Cardiac fibroblast (primary cell): ENCODE measurements around the gene ATG4C.
A peak's percentile ranks its signal among the peaks of the same experiment; 100 is the strongest.

ENCODE experiments used
- DNase-seq, 2 donors: peaks; one replicate each; pipeline versions ENCODE4 v3.0.0 to v3.0.0-alpha.2; 2010; ENCODE audit warnings: low read depth in 2 of 2
- H3K4me3 ChIP-seq, 2 donors: replicated peaks in 1 of 2; 1 replicate in 1 of 2; 2 replicates in 1 of 2; pipeline ENCODE4 v1.5.1; 2011; ENCODE audit warnings: low read depth in 2 of 2, low read length in 2 of 2, mild to moderate bottlenecking in 2 of 2, moderate library complexity in 1 of 2
- CTCF ChIP-seq: IDR thresholded peaks from one replicate; pipeline ENCODE4 v1.5.1; 2011; ENCODE audit warnings: low read depth, mild to moderate bottlenecking, low read length, inconsistent platforms

The ATG4C gene

DNA sequence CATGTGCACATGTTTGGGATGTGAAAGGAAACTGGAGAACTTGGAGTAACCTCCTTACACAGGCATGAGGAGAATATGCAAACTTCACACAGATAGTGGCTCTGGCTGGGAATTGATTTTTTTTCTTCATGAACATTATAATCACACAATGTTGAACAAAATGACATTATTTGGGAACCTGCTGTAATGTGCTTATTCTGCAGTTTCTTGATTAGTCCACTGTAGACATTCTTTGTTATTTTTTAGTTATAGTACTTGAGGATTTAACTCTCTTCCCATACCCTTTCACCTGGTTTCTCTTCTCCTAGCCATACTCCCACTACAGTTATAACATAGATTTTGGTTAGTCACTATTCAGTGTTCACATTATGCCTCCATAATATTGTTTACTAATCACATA lies 68.3 kb downstream of the ATG4C start:
- TF ChIP-seq CTCF: no peak
- DNase-seq: no peak
- no peak overlapping the region for H3K4me3 ChIP-seq

GRCh38 chr1:62856960-62857359 lies 73.0 kb downstream of the ATG4C start:
- no peak for DNase-seq
- no peak for TF ChIP-seq CTCF
- H3K4me3 ChIP-seq: no peak overlapping the region

GRCh38 chr1:62869217-62869754 lies 85.4 kb downstream of the ATG4C start:
- DNase-seq: no peak
- H3K4me3 ChIP-seq: no peak overlapping the region
- no peak for TF ChIP-seq CTCF

GRCh38 chr1:62870148-62870547 lies 86.2 kb downstream of the ATG4C start:
- no peak overlapping the region for H3K4me3 ChIP-seq
- peak; percentile 3 to 19 for DNase-seq
- TF ChIP-seq CTCF: no peak

DNA sequence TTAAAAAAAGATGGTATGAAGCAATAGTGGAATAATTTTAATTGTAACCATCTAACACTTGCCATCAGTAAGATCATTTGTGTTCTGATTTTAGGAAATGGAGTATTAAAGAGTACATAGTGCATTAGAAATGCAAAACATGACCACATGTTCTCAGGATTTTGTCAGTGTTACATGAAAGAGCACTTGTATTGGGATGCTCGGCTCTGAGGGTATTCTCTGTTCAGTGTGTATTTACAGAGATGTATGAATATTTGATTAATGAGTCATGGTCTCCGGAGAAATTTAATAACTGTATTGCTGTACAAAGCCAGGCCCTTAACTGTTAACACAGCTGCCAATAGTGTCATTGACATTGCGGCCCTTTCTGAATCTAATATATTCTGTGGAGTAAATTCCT lies 91.7 kb downstream of the ATG4C start:
- no peak overlapping the region for H3K4me3 ChIP-seq
- no peak for TF ChIP-seq CTCF
- DNase-seq: peak; percentile 4 to 22

GRCh38 chr1:62876535-62876934 lies 92.6 kb downstream of the ATG4C start:
- TF ChIP-seq CTCF: no peak
- H3K4me3 ChIP-seq: no peak overlapping the region

DNA sequence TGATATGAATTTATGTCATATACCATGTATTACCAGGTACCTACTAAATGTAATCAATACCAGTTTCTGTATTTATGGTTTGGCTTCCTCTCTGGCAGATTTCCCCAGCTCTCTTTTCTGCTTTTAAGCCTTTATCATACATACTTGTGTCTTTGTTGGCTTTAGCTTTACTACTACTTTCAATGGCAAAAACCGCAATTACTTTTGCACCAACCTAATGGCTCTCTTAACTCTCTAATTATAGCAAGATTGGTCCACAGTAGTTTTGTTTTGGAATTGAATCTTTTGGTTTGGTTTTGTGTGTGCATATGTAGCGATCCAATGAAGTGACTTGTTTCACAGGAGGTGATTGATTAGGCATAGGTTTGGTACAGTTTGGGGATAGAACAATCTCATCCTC lies 93.6 kb downstream of the ATG4C start:
- TF ChIP-seq CTCF: no peak
- no peak for DNase-seq
- H3K4me3 ChIP-seq: no peak overlapping the region

More at GRCh38 chr1:62876535-62876934, 92.6 kb downstream of the ATG4C start:
- DNase-seq: no peak
